ENCODE measurements around the gene HES2. TPM values are rescaled to one million over a fixed set of nuclear protein-coding genes. Genes with fewer than 3 reads are reported as not detected.

HES2 gene
- total and polyA plus RNA-seq, 10 donors, result 0.02 to 1.3 (median 0.24) TPM; not detected in 6

DNA sequence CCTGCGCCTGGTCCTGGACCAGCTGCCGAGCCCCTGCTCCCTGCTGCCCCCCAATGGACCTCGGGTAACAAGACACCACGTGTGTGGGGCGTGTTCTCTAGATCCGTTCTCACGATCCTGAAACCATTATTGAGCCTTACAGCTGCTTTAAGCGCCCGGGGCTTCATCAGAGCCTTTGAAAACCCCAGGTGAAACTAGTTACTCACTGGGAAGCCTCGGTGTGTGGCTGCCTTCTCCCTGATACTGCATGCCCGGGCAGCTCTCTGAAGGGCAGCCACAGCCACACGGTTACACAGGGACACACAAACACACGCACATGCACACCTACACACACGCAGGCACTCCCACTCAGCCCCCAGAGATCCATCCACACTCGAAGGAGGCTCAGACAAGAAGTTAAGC, 5.3 kb downstream of the HES2 start:
- Histone ChIP-seq H3K9me3 (no peaks in the 10 kb centered on the region), H3K4me1 (peaks cover 5 to 20% (median 14%) of the 10 kb centered on the region in 6 donors), H3K4me3 (no peak overlapping the region), H3K36me3 (no peaks in the 10 kb centered on the region), H3K27ac (no peak overlapping the region), H3K27me3 (replicated peaks in 1 of 7) (peaks cover 8 to 85% (median 55%) of the 10 kb centered on the region in 7 donors)
- DNase-seq, result no peak
- WGBS, 5 donors, result 7 to 12% (median 8%) methylated on average over 14 to 15 of the region's 15 CpGs
- no peak for TF ChIP-seq POLR2AphosphoS5 (IDR thresholded peaks at IDR 0.05)
- peak in 5 of 11 experiments; percentile 15 to 43 (median 36) for TF ChIP-seq CTCF (IDR thresholded peaks at IDR 0.05 in 8 of 11, conservative IDR thresholded peaks at IDR 0.05 in 3 of 11)
- intact Hi-C loops (cut with DNase I; ENCODE audit: low total_unique reads), result no loop called here

- Histone ChIP-seq H3K4me1 (peaks cover 0 to 8% (median 3%) of the 10 kb centered on the region in 6 donors), H3K36me3 (no peaks in the 10 kb centered on the region), H3K9me3 (no peaks in the 10 kb centered on the region), H3K27ac (no peak overlapping the region), H3K27me3 (replicated peaks in 1 of 7) (peaks cover 0 to 70% (median 40%) of the 10 kb centered on the region in 7 donors), H3K4me3 (no peak overlapping the region)
- intact Hi-C loops (cut with DNase I; ENCODE audit: low total_unique reads), result no loop called here
- TF ChIP-seq POLR2AphosphoS5 (IDR thresholded peaks at IDR 0.05) (no peak), POLR2A (IDR thresholded peaks at IDR 0.05) (no peak)
- 64 to 80% (median 70%) methylated on average over 6 of the region's 6 CpGs for WGBS, 5 donors
- no peak for DNase-seq
Observed at GRCh38 chr1:6412896-6413295, 6.8 kb downstream of the HES2 start.

DNA sequence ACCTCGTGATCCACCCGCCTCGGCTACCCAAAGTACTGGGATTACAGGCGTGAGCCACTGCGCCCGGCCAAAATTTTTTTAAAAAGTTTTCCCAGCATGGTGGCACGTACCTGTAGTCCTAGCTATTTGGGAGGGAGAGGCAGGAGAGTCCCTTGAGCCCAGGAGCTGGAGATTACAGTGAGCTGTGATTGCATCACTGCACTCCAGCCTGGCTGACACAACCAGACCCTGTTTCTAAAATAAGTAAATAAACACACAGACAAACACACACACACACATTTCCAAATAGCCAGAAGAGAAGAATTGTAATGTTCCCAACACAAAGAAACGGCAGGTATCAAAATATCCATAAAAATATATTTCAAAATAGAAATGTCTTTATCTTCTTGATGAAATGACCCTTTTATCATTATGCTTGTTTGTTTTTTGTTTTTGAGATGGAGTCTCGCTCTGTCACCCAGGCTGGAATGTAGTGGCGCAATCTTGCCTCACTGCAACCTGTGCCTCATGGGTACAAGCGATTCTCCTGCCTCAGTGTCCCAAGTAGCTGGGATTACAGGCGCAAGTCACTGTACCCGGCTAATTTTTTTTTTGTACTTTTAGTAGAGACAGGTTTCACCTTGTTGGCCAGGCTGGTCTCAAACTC, 9.3 kb downstream of the HES2 start:
- intact Hi-C loops (cut with DNase I; ENCODE audit: low total_unique reads), result no loop called here
- 82 to 93% (median 89%) methylated on average over 13 of the region's 13 CpGs for WGBS, 5 donors

GRCh38 chr1:6409733-6410132, 10.0 kb downstream of the HES2 start:
- Histone ChIP-seq H3K27ac (no peak overlapping the region), H3K27me3 (replicated peaks in 1 of 7) (peaks cover 0 to 51% (median 8%) of the 10 kb centered on the region in 7 donors), H3K36me3 (no peaks in the 10 kb centered on the region), H3K4me3 (no peak overlapping the region), H3K4me1 (peaks cover 0 to 7% (median 4%) of the 10 kb centered on the region in 6 donors), H3K9me3 (no peaks in the 10 kb centered on the region)
- intact Hi-C loops (cut with DNase I; ENCODE audit: low total_unique reads), result loop anchor here (5.0 kb wide), 1 partner anchor 162 kb away; no protein-coding TSS in a partner anchor
- TF ChIP-seq CTCF (IDR thresholded peaks at IDR 0.05 in 8 of 11, conservative IDR thresholded peaks at IDR 0.05 in 3 of 11) (no peak), POLR2A (IDR thresholded peaks at IDR 0.05) (no peak), POLR2AphosphoS5 (IDR thresholded peaks at IDR 0.05) (no peak)
- DNase-seq, result no peak
- WGBS, 5 donors, result 85 to 96% (median 92%) methylated on average over 3 to 6 of the region's 6 CpGs

More for the DNA sequence above, 9.3 kb downstream of the HES2 start:
- DNase-seq, result no peak
- H3K4me3 ChIP-seq, result no peak overlapping the region
- H3K27ac ChIP-seq, result no peak overlapping the region
- H3K27me3 ChIP-seq (replicated peaks in 1 of 7), result peaks cover 0 to 52% (median 15%) of the 10 kb centered on the region in 7 donors
- H3K4me1 ChIP-seq, result peaks cover 0 to 8% (median 3%) of the 10 kb centered on the region in 6 donors
- no peak for TF ChIP-seq CTCF (IDR thresholded peaks at IDR 0.05 in 8 of 11, conservative IDR thresholded peaks at IDR 0.05 in 3 of 11)
- TF ChIP-seq POLR2AphosphoS5 (IDR thresholded peaks at IDR 0.05), result no peak
- TF ChIP-seq POLR2A (IDR thresholded peaks at IDR 0.05), result no peak
- no peaks in the 10 kb centered on the region for H3K9me3 ChIP-seq
- H3K36me3 ChIP-seq, result no peaks in the 10 kb centered on the region

Data from spleen (tissue), 11 donors.